Nephron progenitor cell (in vitro differentiated cells): ENCODE data around the gene NHLH1.
A peak's percentile ranks its signal among the peaks of the same experiment; 100 is the strongest.

ENCODE experiments used
- DNase-seq: peaks from one replicate; pipeline ENCODE4 v3.0.0; 2021
- H3K27ac Mint-ChIP-seq: 2 replicates; pipeline ENCODE4 v1.8.0; 2021; ENCODE audit warnings: mild to moderate bottlenecking, moderate library complexity, mixed read lengths
- H3K27me3 Mint-ChIP-seq: 2 replicates; pipeline ENCODE4 v1.8.0; 2021; ENCODE audit warnings: mild to moderate bottlenecking, low read depth, mixed read lengths; ENCODE audit not compliant: poor library complexity
- H3K36me3 Mint-ChIP-seq: 2 replicates; pipeline ENCODE4 v1.8.0; 2021; ENCODE audit warnings: low read depth, mixed read lengths
- H3K4me1 Mint-ChIP-seq: 2 replicates; pipeline ENCODE4 v1.8.0; 2021; ENCODE audit warnings: mixed read lengths
- H3K4me3 Mint-ChIP-seq: 2 replicates; pipeline ENCODE4 v1.8.0; 2021; ENCODE audit warnings: mild to moderate bottlenecking, moderate library complexity, mixed read lengths
- H3K9me3 Mint-ChIP-seq: 2 replicates; pipeline ENCODE4 v1.8.0; 2021; ENCODE audit warnings: mild to moderate bottlenecking, moderate library complexity, mixed read lengths
- TF ChIP-seq, protein P1 (sequence below): fragments of 200-600 bp; sonication (generic); IDR thresholded peaks from 2 replicates; pipeline ENCODE4 v1.5.0; 2021; ENCODE audit warnings: antibody characterized with exemption

The NHLH1 gene

DNA sequence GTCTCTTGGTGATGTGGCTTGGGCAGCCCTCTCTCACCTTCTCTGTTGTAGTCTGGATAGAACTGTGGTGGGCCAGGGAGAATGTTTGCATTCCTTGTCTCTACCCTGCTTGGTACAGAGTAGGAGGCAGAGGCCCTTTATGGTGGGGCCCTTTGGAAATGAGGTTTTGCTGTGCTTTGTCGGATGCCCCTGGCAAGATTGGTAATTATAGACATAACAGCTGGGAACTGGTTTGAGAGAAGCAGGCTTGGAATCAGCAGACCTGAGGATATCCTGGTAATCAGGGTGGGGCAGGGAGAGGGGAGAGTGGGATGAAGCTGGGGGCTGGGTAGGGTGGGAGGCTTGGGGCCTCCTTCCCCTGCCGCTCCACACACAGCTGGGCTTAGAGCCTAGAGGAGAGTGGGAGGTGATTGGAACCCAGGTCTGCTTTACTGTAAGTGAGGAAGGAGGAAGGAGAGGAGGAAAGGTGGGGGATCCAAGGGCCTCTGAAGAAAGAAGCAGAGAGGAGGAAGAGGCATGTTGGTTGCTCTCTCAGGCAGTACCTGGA is 38.5 kb downstream of the NHLH1 start:
- no peak for DNase-seq
- Mint-ChIP-seq H3K4me3 (no peak overlapping the region), H3K4me1 (peaks cover 89% of the 10 kb centered on the region)

DNA sequence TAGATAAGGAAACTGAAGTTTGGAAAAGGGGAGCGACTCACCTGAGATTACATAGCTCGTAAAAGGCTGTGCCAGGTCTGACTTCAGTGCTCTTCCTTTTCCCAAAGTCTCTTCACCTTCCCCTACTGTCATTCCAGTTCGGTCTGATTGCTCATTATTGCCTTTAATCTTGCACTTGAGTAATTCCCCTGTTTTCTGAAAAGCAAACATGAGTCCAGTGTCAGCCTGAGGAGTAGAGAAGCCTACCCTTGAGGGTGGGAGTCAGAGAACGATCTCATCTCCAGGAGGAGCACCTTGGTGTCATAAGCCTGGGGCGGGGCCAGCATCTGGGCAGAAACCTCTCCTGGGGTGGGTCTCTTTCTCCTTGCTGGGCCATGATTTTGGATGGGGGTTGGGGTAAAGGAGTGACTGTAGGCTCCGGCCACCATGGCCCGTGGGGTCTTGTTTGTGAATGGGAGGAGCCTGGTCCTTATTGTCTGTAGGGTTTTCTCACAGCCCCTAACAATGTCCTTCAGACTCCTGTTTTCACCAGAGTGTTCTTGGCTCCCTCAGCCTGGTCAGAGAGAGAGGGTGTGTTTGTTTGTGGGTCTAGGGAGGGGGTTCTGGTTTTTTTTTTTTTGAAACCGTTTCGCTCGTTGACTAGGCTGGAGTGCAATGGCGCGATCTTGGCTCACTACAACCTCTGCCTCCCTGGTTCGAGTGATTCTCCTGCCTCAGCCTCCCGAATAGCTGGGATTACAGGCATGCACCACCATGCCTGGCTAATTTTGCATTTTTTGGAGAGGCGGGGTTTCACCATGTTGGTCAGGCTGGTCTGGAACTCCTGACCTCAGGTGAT is 39.5 kb downstream of the NHLH1 start:
- Mint-ChIP-seq H3K36me3 (peaks cover 4% of the 10 kb centered on the region), H3K9me3 (no peaks in the 10 kb centered on the region), H3K27ac (no peak overlapping the region), H3K4me3 (no peak overlapping the region), H3K27me3 (no peaks in the 10 kb centered on the region), H3K4me1 (peaks cover 95% of the 10 kb centered on the region)
- DNase-seq = no peak
- TF ChIP-seq, protein P1, sequence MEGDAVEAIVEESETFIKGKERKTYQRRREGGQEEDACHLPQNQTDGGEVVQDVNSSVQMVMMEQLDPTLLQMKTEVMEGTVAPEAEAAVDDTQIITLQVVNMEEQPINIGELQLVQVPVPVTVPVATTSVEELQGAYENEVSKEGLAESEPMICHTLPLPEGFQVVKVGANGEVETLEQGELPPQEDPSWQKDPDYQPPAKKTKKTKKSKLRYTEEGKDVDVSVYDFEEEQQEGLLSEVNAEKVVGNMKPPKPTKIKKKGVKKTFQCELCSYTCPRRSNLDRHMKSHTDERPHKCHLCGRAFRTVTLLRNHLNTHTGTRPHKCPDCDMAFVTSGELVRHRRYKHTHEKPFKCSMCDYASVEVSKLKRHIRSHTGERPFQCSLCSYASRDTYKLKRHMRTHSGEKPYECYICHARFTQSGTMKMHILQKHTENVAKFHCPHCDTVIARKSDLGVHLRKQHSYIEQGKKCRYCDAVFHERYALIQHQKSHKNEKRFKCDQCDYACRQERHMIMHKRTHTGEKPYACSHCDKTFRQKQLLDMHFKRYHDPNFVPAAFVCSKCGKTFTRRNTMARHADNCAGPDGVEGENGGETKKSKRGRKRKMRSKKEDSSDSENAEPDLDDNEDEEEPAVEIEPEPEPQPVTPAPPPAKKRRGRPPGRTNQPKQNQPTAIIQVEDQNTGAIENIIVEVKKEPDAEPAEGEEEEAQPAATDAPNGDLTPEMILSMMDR = no peak

More for the DNA sequence above, 38.5 kb downstream of the NHLH1 start:
- Mint-ChIP-seq H3K36me3 (peaks cover 4% of the 10 kb centered on the region), H3K9me3 (no peaks in the 10 kb centered on the region), H3K27ac (peak overlapping the region; percentile 12), H3K27me3 (no peaks in the 10 kb centered on the region)
- TF ChIP-seq, protein P1 = no peak

- no peak for DNase-seq
- Mint-ChIP-seq H3K27ac (peak overlapping the region; percentile 98), H3K9me3 (no peaks in the 10 kb centered on the region), H3K36me3 (peaks cover 4% of the 10 kb centered on the region), H3K4me3 (no peak overlapping the region), H3K4me1 (peaks cover 88% of the 10 kb centered on the region), H3K27me3 (no peaks in the 10 kb centered on the region)
- TF ChIP-seq, protein P1 = no peak
Observed at GRCh38 chr1:160407839-160408801, 41.2 kb downstream of the NHLH1 start.

DNA sequence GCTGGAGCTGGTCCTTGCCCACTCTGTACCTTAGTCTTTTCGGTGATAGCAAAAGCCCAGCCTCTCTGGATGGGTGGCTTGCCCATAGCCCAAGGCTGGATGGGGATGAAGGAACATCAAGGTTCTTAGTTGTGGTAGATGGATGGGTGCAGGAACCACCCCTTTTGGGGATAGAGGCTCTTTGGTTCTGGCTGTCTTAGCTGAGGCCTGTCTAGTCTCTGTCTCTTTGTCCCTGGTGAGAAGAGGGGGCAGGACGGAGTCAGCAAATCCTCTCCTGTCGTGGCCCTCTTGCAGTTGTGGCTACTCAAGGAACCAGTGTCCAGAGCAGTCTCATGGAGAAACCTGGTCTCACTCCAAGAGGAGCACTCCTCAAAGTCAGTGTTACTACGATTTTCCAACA is 42.0 kb downstream of the NHLH1 start:
- Mint-ChIP-seq H3K4me1 (peaks cover 87% of the 10 kb centered on the region), H3K4me3 (no peak overlapping the region), H3K27ac (peak overlapping the region; percentile 98), H3K9me3 (no peaks in the 10 kb centered on the region), H3K27me3 (no peaks in the 10 kb centered on the region), H3K36me3 (peaks cover 9% of the 10 kb centered on the region)
- TF ChIP-seq, protein P1 = no peak
- DNase-seq = no peak

DNA sequence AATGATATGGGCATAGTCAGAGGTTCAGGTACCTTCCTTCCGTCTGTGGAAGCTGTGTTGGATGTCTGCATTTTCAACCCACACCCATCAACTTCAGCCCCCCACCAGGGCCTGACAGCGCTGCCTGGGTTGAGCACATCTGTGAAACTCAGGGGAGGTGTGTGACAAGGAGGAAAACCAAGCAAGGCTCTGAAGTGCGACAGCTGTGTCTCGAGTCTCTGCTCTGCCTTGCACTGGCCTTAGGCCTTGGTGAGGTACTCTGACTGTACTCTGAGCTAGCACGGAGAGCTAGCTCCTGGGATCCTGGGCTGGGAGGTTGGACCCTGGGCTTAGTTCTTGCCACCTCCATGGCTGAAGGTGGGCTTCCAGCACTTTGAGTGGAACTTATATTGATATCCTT is 42.6 kb downstream of the NHLH1 start:
- peaks cover 87% of the 10 kb centered on the region for H3K4me1 Mint-ChIP-seq
- H3K27ac Mint-ChIP-seq = peak overlapping the region; percentile 98
- peak overlapping the region; percentile 30 for H3K4me3 Mint-ChIP-seq

More for the DNA sequence above, 42.6 kb downstream of the NHLH1 start:
- Mint-ChIP-seq H3K9me3 (no peaks in the 10 kb centered on the region), H3K27me3 (no peaks in the 10 kb centered on the region), H3K36me3 (peaks cover 9% of the 10 kb centered on the region)
- TF ChIP-seq, protein P1 = no peak
- DNase-seq = no peak
